Liver (tissue), 9 donors: ENCODE results near the gene BFSP1. TPM values are rescaled to one million over a fixed set of nuclear protein-coding genes. Genes with fewer than 3 reads are reported as not detected.

Experiments used
- DNase-seq: peaks from one replicate; pipeline ENCODE4 v3.0.0-alpha.2; 2017; ENCODE audit warnings: low spot score
- H3K27ac ChIP-seq, 2 donors: one replicate each; pipeline ENCODE4 v1.7.0; 2013; ENCODE audit warnings: inconsistent platforms in 2 of 2, low read length in 2 of 2, control low read depth in 1 of 2, low read depth in 1 of 2, mild to moderate bottlenecking in 1 of 2
- H3K27me3 ChIP-seq, 4 donors: one replicate each; pipeline versions ENCODE4 v1.6.1 to v1.7.0; 2013; ENCODE audit warnings: low read length in 3 of 4, inconsistent platforms in 1 of 4, mild to moderate bottlenecking in 1 of 4, moderate library complexity in 1 of 4; ENCODE audit not compliant: control insufficient read depth in 4 of 4, insufficient read depth in 4 of 4
- H3K36me3 ChIP-seq, 4 donors: one replicate each; pipeline versions ENCODE4 v1.6.1 to v1.7.0; 2013; ENCODE audit warnings: low read length in 3 of 4, mild to moderate bottlenecking in 3 of 4, low read depth in 1 of 4, moderate library complexity in 1 of 4; ENCODE audit not compliant: control insufficient read depth in 4 of 4, insufficient read depth in 3 of 4
- H3K4me1 ChIP-seq, 4 donors: one replicate each; pipeline versions ENCODE4 v1.6.1 to v1.7.0; 2013; ENCODE audit warnings: low read length in 3 of 4, mild to moderate bottlenecking in 3 of 4, moderate library complexity in 1 of 4; ENCODE audit not compliant: control insufficient read depth in 4 of 4, insufficient read depth in 4 of 4
- H3K4me3 ChIP-seq, 3 donors: one replicate each; pipeline versions ENCODE4 v1.6.1 to v1.7.0; 2013; ENCODE audit warnings: low read length in 3 of 3, control low read depth in 1 of 3, low read depth in 1 of 3, mild to moderate bottlenecking in 1 of 3
- H3K9ac ChIP-seq, 2 donors: one replicate each; pipeline ENCODE4 v1.7.0; 2013; ENCODE audit warnings: low read length in 2 of 2, mild to moderate bottlenecking in 2 of 2, moderate library complexity in 2 of 2, control low read depth in 1 of 2, low read depth in 1 of 2
- H3K9me3 ChIP-seq, 4 donors: one replicate each; pipeline versions ENCODE4 v1.6.1 to v1.7.0; 2013; ENCODE audit warnings: low read length in 3 of 4; ENCODE audit not compliant: control insufficient read depth in 4 of 4
- ATF3 ChIP-seq: IDR thresholded peaks from 2 replicates; pipeline ENCODE4 v1.6.1; 2016; ENCODE audit warnings: antibody characterized with exemption
- EGR1 ChIP-seq, 2 donors: IDR thresholded peaks; 2 replicates each; pipeline ENCODE4 v1.6.1; 2016 to 2018; ENCODE audit warnings: antibody characterized with exemption in 2 of 2, low read depth in 2 of 2
- FOXA1 ChIP-seq: IDR thresholded peaks from 2 replicates; pipeline ENCODE4 v1.6.1; 2016; ENCODE audit warnings: antibody characterized with exemption
- FOXA2 ChIP-seq: IDR thresholded peaks from 2 replicates; pipeline ENCODE4 v1.6.1; 2016; ENCODE audit warnings: antibody characterized with exemption
- GABPA ChIP-seq, 2 donors: IDR thresholded peaks in 1 of 2; conservative IDR thresholded peaks in 1 of 2; 2 replicates each; pipeline ENCODE4 v1.6.1; 2016; ENCODE audit warnings: antibody characterized with exemption in 2 of 2, mild to moderate bottlenecking in 1 of 2, moderate library complexity in 1 of 2
- HNF4A ChIP-seq, 2 donors: conservative IDR thresholded peaks; 2 replicates each; pipeline ENCODE4 v1.6.1; 2016; ENCODE audit warnings: antibody characterized with exemption in 2 of 2, mild to moderate bottlenecking in 2 of 2
- HNF4G ChIP-seq: IDR thresholded peaks from 2 replicates; pipeline ENCODE4 v1.6.1; 2016; ENCODE audit warnings: antibody characterized with exemption
- JUND ChIP-seq, 2 donors: IDR thresholded peaks; 2 replicates each; pipeline ENCODE4 v1.6.1; 2016; ENCODE audit warnings: antibody characterized with exemption in 2 of 2
- NR2F2 ChIP-seq: IDR thresholded peaks from 2 replicates; pipeline ENCODE4 v1.6.1; 2016; ENCODE audit warnings: antibody characterized with exemption
- RAD21 ChIP-seq, 2 donors: IDR thresholded peaks; 2 replicates each; pipeline ENCODE4 v1.6.1; 2016; ENCODE audit warnings: antibody characterized with exemption in 2 of 2, mild to moderate bottlenecking in 2 of 2
- REST ChIP-seq: IDR thresholded peaks from 2 replicates; pipeline ENCODE4 v1.6.1; 2016; ENCODE audit warnings: antibody characterized with exemption, mild to moderate bottlenecking
- RXRA ChIP-seq, 2 donors: IDR thresholded peaks; 2 replicates each; pipeline ENCODE4 v1.6.1; 2017 to 2018; ENCODE audit warnings: antibody characterized with exemption in 2 of 2, mild to moderate bottlenecking in 1 of 2
- SP1 ChIP-seq: IDR thresholded peaks from 2 replicates; pipeline ENCODE4 v1.6.1; 2018; ENCODE audit warnings: antibody characterized with exemption, mild to moderate bottlenecking
- TAF1 ChIP-seq: conservative IDR thresholded peaks from 2 replicates; pipeline ENCODE4 v1.6.1; 2016; ENCODE audit warnings: antibody characterized with exemption, mild to moderate bottlenecking
- YY1 ChIP-seq: IDR thresholded peaks from 2 replicates; pipeline ENCODE4 v1.6.1; 2016; ENCODE audit warnings: antibody characterized with exemption, mild to moderate bottlenecking
- WGBS: extraction: QIAGEN DNeasy Blood & Tissue Kit; methylation state at CpG from one replicate; pipeline ENCODE4 v1.1.7; 2013; 5-methylcytosine and 5-hydroxymethylcytosine counted together
- polyA plus RNA-seq, 2 donors: library from polyadenylated mRNA; stranded (reverse) in 1 of 2; unstranded in 1 of 2; fragments of 200-250 nt in 1 of 2; fragments of >200 nt in 1 of 2; fragmentation: Nextera tagmentation in 1 of 2; extraction: Ambion mirVana in 1 of 2; gene quantifications; one replicate each; pipeline versions ENCODE4 v1.2.1 to v1.2.3, GENCODE V29; 2013 to 2015
- total RNA-seq, 2 donors: library from RNA; depleted of rRNA; stranded (reverse); fragments of >200 nt; gene quantifications; one replicate each; pipeline ENCODE4 v1.2.3, GENCODE V29; 2014
- TF ChIP-seq, protein P1 (sequence below): IDR thresholded peaks from 2 replicates; pipeline ENCODE4 v1.6.1; 2016; ENCODE audit warnings: antibody characterized with exemption
- TF ChIP-seq, protein P2 (sequence below): fragments of 150-350 bp; IDR thresholded peaks from 2 replicates; pipeline ENCODE4 v1.5.1; 2017; ENCODE audit warnings: improper control_type of control experiment, low read depth, low read length; ENCODE audit not compliant: missing input control
- TF ChIP-seq, protein P3 (sequence below): IDR thresholded peaks from 2 replicates; pipeline ENCODE4 v1.6.1; 2016; ENCODE audit warnings: antibody characterized with exemption
- donor health status: healthy.
- donor health status: healthy.
- donor health status: healthy.
- donor health status: healthy.
- donor health status: healthy.

BFSP1 gene
- total and polyA plus RNA-seq, 4 donors: 0.14 to 0.28 (median 0.21) TPM

DNA sequence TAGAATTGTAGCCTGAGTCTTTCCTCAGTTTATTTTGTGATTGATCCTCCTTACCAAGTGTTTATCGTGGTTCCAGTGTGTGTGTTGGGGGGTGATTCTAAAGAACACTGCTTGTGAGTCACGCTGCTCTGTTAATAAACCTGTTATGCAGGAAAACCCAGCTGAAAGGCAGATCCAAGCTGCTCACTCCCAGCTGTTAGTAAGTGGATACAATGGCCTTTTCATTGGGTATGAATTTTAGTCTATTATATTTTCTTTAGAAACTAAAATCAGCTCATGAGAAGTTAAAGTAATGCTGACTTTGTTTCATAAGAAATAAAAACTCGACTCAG is 26.5 kb upstream of the BFSP1 start:
- Histone ChIP-seq H3K4me1 (peaks cover 0 to 11% (median 5%) of the 10 kb centered on the region in 4 donors), H3K9ac (no peak overlapping the region), H3K36me3 (no peaks in the 10 kb centered on the region), H3K9me3 (no peaks in the 10 kb centered on the region), H3K4me3 (no peak overlapping the region), H3K27ac (peak overlapping the region; percentile 2 to 29), H3K27me3 (no peaks in the 10 kb centered on the region)
- TF ChIP-seq SP1 (no peak), NR2F2 (no peak), RXRA (IDR thresholded peaks at IDR 0.05) (no peak), HNF4A (conservative IDR thresholded peaks at IDR 0.05) (no peak), RAD21 (IDR thresholded peaks at IDR 0.05) (no peak), HNF4G (no peak), REST (no peak), YY1 (no peak), FOXA2 (no peak), EGR1 (IDR thresholded peaks at IDR 0.05; ENCODE audit: low read depth in 2 of 2) (no peak), FOXA1 (no peak), GABPA (IDR thresholded peaks at IDR 0.05 in 1 of 2, conservative IDR thresholded peaks at IDR 0.05 in 1 of 2) (no peak), JUND (IDR thresholded peaks at IDR 0.05) (no peak), ATF3 (no peak), TAF1 (no peak)
- TF ChIP-seq, protein P1, sequence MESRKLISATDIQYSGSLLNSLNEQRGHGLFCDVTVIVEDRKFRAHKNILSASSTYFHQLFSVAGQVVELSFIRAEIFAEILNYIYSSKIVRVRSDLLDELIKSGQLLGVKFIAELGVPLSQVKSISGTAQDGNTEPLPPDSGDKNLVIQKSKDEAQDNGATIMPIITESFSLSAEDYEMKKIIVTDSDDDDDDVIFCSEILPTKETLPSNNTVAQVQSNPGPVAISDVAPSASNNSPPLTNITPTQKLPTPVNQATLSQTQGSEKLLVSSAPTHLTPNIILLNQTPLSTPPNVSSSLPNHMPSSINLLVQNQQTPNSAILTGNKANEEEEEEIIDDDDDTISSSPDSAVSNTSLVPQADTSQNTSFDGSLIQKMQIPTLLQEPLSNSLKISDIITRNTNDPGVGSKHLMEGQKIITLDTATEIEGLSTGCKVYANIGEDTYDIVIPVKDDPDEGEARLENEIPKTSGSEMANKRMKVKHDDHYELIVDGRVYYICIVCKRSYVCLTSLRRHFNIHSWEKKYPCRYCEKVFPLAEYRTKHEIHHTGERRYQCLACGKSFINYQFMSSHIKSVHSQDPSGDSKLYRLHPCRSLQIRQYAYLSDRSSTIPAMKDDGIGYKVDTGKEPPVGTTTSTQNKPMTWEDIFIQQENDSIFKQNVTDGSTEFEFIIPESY: no peak
- TF ChIP-seq, protein P2, sequence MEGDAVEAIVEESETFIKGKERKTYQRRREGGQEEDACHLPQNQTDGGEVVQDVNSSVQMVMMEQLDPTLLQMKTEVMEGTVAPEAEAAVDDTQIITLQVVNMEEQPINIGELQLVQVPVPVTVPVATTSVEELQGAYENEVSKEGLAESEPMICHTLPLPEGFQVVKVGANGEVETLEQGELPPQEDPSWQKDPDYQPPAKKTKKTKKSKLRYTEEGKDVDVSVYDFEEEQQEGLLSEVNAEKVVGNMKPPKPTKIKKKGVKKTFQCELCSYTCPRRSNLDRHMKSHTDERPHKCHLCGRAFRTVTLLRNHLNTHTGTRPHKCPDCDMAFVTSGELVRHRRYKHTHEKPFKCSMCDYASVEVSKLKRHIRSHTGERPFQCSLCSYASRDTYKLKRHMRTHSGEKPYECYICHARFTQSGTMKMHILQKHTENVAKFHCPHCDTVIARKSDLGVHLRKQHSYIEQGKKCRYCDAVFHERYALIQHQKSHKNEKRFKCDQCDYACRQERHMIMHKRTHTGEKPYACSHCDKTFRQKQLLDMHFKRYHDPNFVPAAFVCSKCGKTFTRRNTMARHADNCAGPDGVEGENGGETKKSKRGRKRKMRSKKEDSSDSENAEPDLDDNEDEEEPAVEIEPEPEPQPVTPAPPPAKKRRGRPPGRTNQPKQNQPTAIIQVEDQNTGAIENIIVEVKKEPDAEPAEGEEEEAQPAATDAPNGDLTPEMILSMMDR: no peak
- TF ChIP-seq, protein P3, sequence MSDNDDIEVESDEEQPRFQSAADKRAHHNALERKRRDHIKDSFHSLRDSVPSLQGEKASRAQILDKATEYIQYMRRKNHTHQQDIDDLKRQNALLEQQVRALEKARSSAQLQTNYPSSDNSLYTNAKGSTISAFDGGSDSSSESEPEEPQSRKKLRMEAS: no peak
- DNase-seq: no peak
- WGBS: 80% methylated on average over 3 of the region's 3 CpGs
